Naive thymus-derived CD8-positive, alpha-beta T cell (primary cell): ENCODE measurements around the gene GPHA2. TPM values are rescaled to one million over a fixed set of nuclear protein-coding genes. Genes with fewer than 3 reads are reported as not detected.

Experiments
- ATAC-seq, 2 donors: fragments of 150-1000 bp; cut with Tn5 transposase in 1 of 2; sonication (Bioruptor Pico), chemical (Tn5 transposase) in 1 of 2; 1 replicate in 1 of 2; 2 replicates in 1 of 2; pipeline ENCODE4 v1.10.0; 2021; ENCODE audit warnings: mild to moderate bottlenecking in 2 of 2, moderate library complexity in 2 of 2
- POLR2A ChIA-PET: fragments of 350-600 bp; sonication (Branson Sonifier 250); formaldehyde crosslinking; loops from one replicate; lab custom pipeline; 2021; ENCODE audit warnings: antibody characterized with exemption; lab: Charles Lee
- DNase-seq, 10 donors: peaks; one replicate each; pipeline versions ENCODE4 v3.0.0 to v3.0.0-alpha.2; 2020 to 2022
- H3K27ac Mint-ChIP-seq, 10 donors: one replicate each; pipeline ENCODE4 v1.8.0; 2020 to 2022; ENCODE audit warnings: mild to moderate bottlenecking in 10 of 10, mixed read lengths in 10 of 10, moderate library complexity in 4 of 10, inconsistent platforms in 1 of 10
- H3K27me3 Mint-ChIP-seq, 5 donors: one replicate each; pipeline ENCODE4 v1.8.0; 2021 to 2022; ENCODE audit warnings: mixed read lengths in 5 of 5
- H3K36me3 Mint-ChIP-seq, 3 donors: one replicate each; pipeline ENCODE4 v1.8.0; 2020 to 2022; ENCODE audit warnings: mixed read lengths in 3 of 3, mild to moderate bottlenecking in 2 of 3, inconsistent platforms in 1 of 3
- H3K4me1 Mint-ChIP-seq, 4 donors: one replicate each; pipeline ENCODE4 v1.8.0; 2021 to 2022; ENCODE audit warnings: mixed read lengths in 4 of 4
- H3K4me3 Mint-ChIP-seq, 10 donors: one replicate each; pipeline ENCODE4 v1.8.0; 2020 to 2022; ENCODE audit warnings: mild to moderate bottlenecking in 10 of 10, mixed read lengths in 10 of 10, moderate library complexity in 6 of 10, inconsistent platforms in 1 of 10
- H3K9me3 Mint-ChIP-seq, 9 donors: one replicate each; pipeline ENCODE4 v1.8.0; 2020 to 2022; ENCODE audit warnings: mixed read lengths in 9 of 9, mild to moderate bottlenecking in 3 of 9, inconsistent platforms in 1 of 9, moderate library complexity in 1 of 9
- polyA plus RNA-seq, 3 donors: library from polyadenylated mRNA; unstranded; fragments of 300-500 nt; fragmentation: Illumina TruSeq; gene quantifications; one replicate each; pipeline ENCODE4 v1.2.3, GENCODE V29; 2021
- total RNA-seq, 8 experiments: library from RNA in 2 of 8; stranded (reverse) in 2 of 8; gene quantifications; one replicate each; pipeline ENCODE4 v1.2.3 and lab custom pipeline; 2021 to 2026

GPHA2 gene
- total and polyA plus RNA-seq, 5 experiments from 2014 or later = 0.55 to 0.69 TPM; not detected in 3

GRCh38 chr11:64916040-64916774, 19.5 kb downstream of the GPHA2 start:
- Mint-ChIP-seq H3K4me3 (peak overlapping the region; percentile 86 to 97 (median 90)), H3K27ac (peak overlapping the region; percentile 92 to 98 (median 96)), H3K27me3 (no peaks in the 10 kb centered on the region), H3K9me3 (no peaks in the 10 kb centered on the region), H3K36me3 (peaks cover 0 to 23% (median 3%) of the 10 kb centered on the region in 3 donors), H3K4me1 (peaks cover 15 to 36% (median 26%) of the 10 kb centered on the region in 4 donors)
- peak in 7 of 10 donors; percentile 29 to 54 (median 40) for DNase-seq
- peak; percentile 2 to 4 for ATAC-seq
- POLR2A ChIA-PET = interaction anchor here (0.6 to 2.7 kb wide), 9 partner anchors 8 to 172 kb away, joined by 3 to 15 read pairs (median 4); partner anchors contain the start of genes MAJIN, PPP2R5B, RASGRP2 and SF1

GRCh38 chr11:64915376-64915887, 20.3 kb downstream of the GPHA2 start:
- peak overlapping the region in 6 of 10 donors; percentile 93 to 98 (median 96) for H3K27ac Mint-ChIP-seq
- H3K9me3 Mint-ChIP-seq = no peaks in the 10 kb centered on the region
- ATAC-seq = no peak
- no peaks in the 10 kb centered on the region for H3K27me3 Mint-ChIP-seq
- POLR2A ChIA-PET = interaction anchor here (0.6 to 2.7 kb wide), 8 partner anchors 9 to 171 kb away, joined by 3 to 15 read pairs (median 4); partner anchors contain the start of genes MAJIN, PPP2R5B and RASGRP2
- DNase-seq = no peak
- H3K36me3 Mint-ChIP-seq = peaks cover 0 to 29% (median 3%) of the 10 kb centered on the region in 3 donors
- peak overlapping the region; percentile 86 to 97 (median 90) for H3K4me3 Mint-ChIP-seq
- peaks cover 15 to 36% (median 26%) of the 10 kb centered on the region in 4 donors for H3K4me1 Mint-ChIP-seq

- Mint-ChIP-seq H3K27ac (peak overlapping the region in 1 of 10 donors; percentile 47), H3K9me3 (no peaks in the 10 kb centered on the region), H3K4me3 (peak overlapping the region in 3 of 10 donors; percentile 22 to 66 (median 25)), H3K4me1 (peaks cover 15 to 36% (median 26%) of the 10 kb centered on the region in 4 donors), H3K27me3 (no peaks in the 10 kb centered on the region), H3K36me3 (peaks cover 0 to 37% (median 3%) of the 10 kb centered on the region in 3 donors)
- DNase-seq = no peak
- POLR2A ChIA-PET = interaction anchor here (1.2 to 1.3 kb wide), 3 partner anchors 58 to 135 kb away, joined by 3 to 4 read pairs (median 3); partner anchors contain the start of genes MAJIN and SAC3D1
- ATAC-seq = no peak
These were observed 21.6 kb downstream of the GPHA2 start for GRCh38 chr11:64914123-64914522.

GRCh38 chr11:64913171-64913727, 22.4 kb downstream of the GPHA2 start:
- peak overlapping the region in 2 of 10 donors; percentile 6 to 36 for H3K4me3 Mint-ChIP-seq
- POLR2A ChIA-PET = interaction anchor here (1.3 kb wide), 1 partner anchor 11 kb away, joined by 4 read pairs; no protein-coding TSS in a partner anchor
- no peaks in the 10 kb centered on the region for H3K9me3 Mint-ChIP-seq
- H3K27ac Mint-ChIP-seq = no peak overlapping the region
- H3K4me1 Mint-ChIP-seq = peaks cover 15 to 32% (median 26%) of the 10 kb centered on the region in 4 donors
- peaks cover 0 to 42% (median 3%) of the 10 kb centered on the region in 3 donors for H3K36me3 Mint-ChIP-seq
- ATAC-seq = no peak
- no peaks in the 10 kb centered on the region for H3K27me3 Mint-ChIP-seq
- no peak for DNase-seq

- Mint-ChIP-seq H3K9me3 (no peaks in the 10 kb centered on the region), H3K36me3 (peaks cover 0 to 50% (median 6%) of the 10 kb centered on the region in 3 donors), H3K27ac (peak overlapping the region in 3 of 10 donors; percentile 22 to 63 (median 56))
These were observed 24.0 kb downstream of the GPHA2 start for GRCh38 chr11:64911689-64912088.

GRCh38 chr11:64911142-64911541, 24.6 kb downstream of the GPHA2 start:
- no peak for ATAC-seq
- peaks cover 0 to 50% (median 6%) of the 10 kb centered on the region in 3 donors for H3K36me3 Mint-ChIP-seq
- no peak for DNase-seq
- no peaks in the 10 kb centered on the region for H3K27me3 Mint-ChIP-seq
- POLR2A ChIA-PET = interaction anchor here (0.6 to 1.5 kb wide), 3 partner anchors 13 to 114 kb away, joined by 3 to 5 read pairs (median 3); partner anchors contain the start of gene PPP2R5B
- H3K27ac Mint-ChIP-seq = peak overlapping the region in 1 of 10 donors; percentile 63
- H3K4me1 Mint-ChIP-seq = peaks cover 5 to 14% (median 9%) of the 10 kb centered on the region in 4 donors
- no peaks in the 10 kb centered on the region for H3K9me3 Mint-ChIP-seq
- no peak overlapping the region for H3K4me3 Mint-ChIP-seq

More at GRCh38 chr11:64911689-64912088, 24.0 kb downstream of the GPHA2 start:
- Mint-ChIP-seq H3K4me1 (peaks cover 10 to 19% (median 14%) of the 10 kb centered on the region in 4 donors), H3K27me3 (no peaks in the 10 kb centered on the region), H3K4me3 (no peak overlapping the region)
- DNase-seq (no peak), ATAC-seq (no peak)
- POLR2A ChIA-PET = interaction anchor here (0.6 to 1.5 kb wide), 5 partner anchors 9 to 901 kb away, joined by 3 to 5 read pairs (median 3); partner anchors contain the start of gene PPP2R5B

- H3K36me3 Mint-ChIP-seq = peaks cover 0 to 50% (median 6%) of the 10 kb centered on the region in 3 donors
These were observed 25.1 kb downstream of the GPHA2 start for GRCh38 chr11:64910451-64911093.

GRCh38 chr11:64909653-64910343, 25.9 kb downstream of the GPHA2 start:
- POLR2A ChIA-PET = no interaction called here
- Mint-ChIP-seq H3K36me3 (peaks cover 0 to 56% (median 6%) of the 10 kb centered on the region in 3 donors), H3K9me3 (no peaks in the 10 kb centered on the region)

More at GRCh38 chr11:64910451-64911093, 25.1 kb downstream of the GPHA2 start:
- POLR2A ChIA-PET = no interaction called here
- H3K9me3 Mint-ChIP-seq = no peaks in the 10 kb centered on the region
- peaks cover 0 to 8% (median 4%) of the 10 kb centered on the region in 4 donors for H3K4me1 Mint-ChIP-seq
- H3K27ac Mint-ChIP-seq = no peak overlapping the region
- H3K4me3 Mint-ChIP-seq = no peak overlapping the region
- H3K27me3 Mint-ChIP-seq = no peaks in the 10 kb centered on the region
- ATAC-seq (no peak), DNase-seq (no peak)

GRCh38 chr11:64908766-64909165, 26.9 kb downstream of the GPHA2 start:
- Mint-ChIP-seq H3K27ac (no peak overlapping the region), H3K27me3 (no peaks in the 10 kb centered on the region), H3K36me3 (peaks cover 0 to 60% (median 6%) of the 10 kb centered on the region in 3 donors), H3K4me1 (no peaks in the 10 kb centered on the region), H3K9me3 (no peaks in the 10 kb centered on the region), H3K4me3 (no peak overlapping the region)
- POLR2A ChIA-PET = no interaction called here
- ATAC-seq = no peak
- no peak for DNase-seq

More at GRCh38 chr11:64909653-64910343, 25.9 kb downstream of the GPHA2 start:
- ATAC-seq (no peak), DNase-seq (no peak)
- no peaks in the 10 kb centered on the region for H3K27me3 Mint-ChIP-seq
- H3K4me3 Mint-ChIP-seq = peak overlapping the region in 1 of 10 donors; percentile 20
- peaks cover 0 to 4% (median 2%) of the 10 kb centered on the region in 4 donors for H3K4me1 Mint-ChIP-seq
- H3K27ac Mint-ChIP-seq = no peak overlapping the region

- Mint-ChIP-seq H3K9me3 (no peaks in the 10 kb centered on the region), H3K4me3 (no peak overlapping the region), H3K4me1 (peaks cover 3 to 7% (median 6%) of the 10 kb centered on the region in 4 donors), H3K27me3 (no peaks in the 10 kb centered on the region), H3K36me3 (peaks cover 0 to 53% (median 2%) of the 10 kb centered on the region in 3 donors), H3K27ac (no peak overlapping the region)
- ATAC-seq = no peak
- no peak for DNase-seq
- POLR2A ChIA-PET = no interaction called here
These were observed 29.4 kb downstream of the GPHA2 start for GRCh38 chr11:64906314-64906635.

GRCh38 chr11:64905516-64906313, 30.0 kb downstream of the GPHA2 start:
- H3K4me3 Mint-ChIP-seq = no peak overlapping the region
- no peak overlapping the region for H3K27ac Mint-ChIP-seq
- DNase-seq (no peak), ATAC-seq (no peak)
- no peaks in the 10 kb centered on the region for H3K27me3 Mint-ChIP-seq
- POLR2A ChIA-PET = no interaction called here
- H3K36me3 Mint-ChIP-seq = peaks cover 0 to 50% (median 2%) of the 10 kb centered on the region in 3 donors
- H3K4me1 Mint-ChIP-seq = peaks cover 4 to 8% (median 6%) of the 10 kb centered on the region in 4 donors
- no peaks in the 10 kb centered on the region for H3K9me3 Mint-ChIP-seq
